HCT116 (cell line): ENCODE measurements around the gene SPIN1. TPM values are rescaled to one million over a fixed set of nuclear protein-coding genes. Genes with fewer than 3 reads are reported as not detected.
A peak's percentile ranks its signal among the peaks of the same experiment; 100 is the strongest.
"Not testable (repeated sequence)": the region's sequence is repeated elsewhere in the genome, so short reads cannot be mapped to it uniquely, and the experiment has no call there.

Experiments used
- ATAC-seq: fragments of 200-7000 bp; cut with Tn5 transposase; 2 replicates; pipeline ENCODE4 v1.9.1; 2020; ENCODE audit warnings: mild to moderate bottlenecking, moderate library complexity
- BruUV-seq: library from RNA; stranded (reverse); fragments of 400-500 nt; replicated peaks from 2 replicates; lab custom pipeline; 2021; lab: Mats Ljungman, UMichigan
- CTCF ChIA-PET: fragments of 300-600 bp; sonication (Branson Sonifier 250); formaldehyde crosslinking; loops from one replicate; lab custom pipeline; 2021; ENCODE audit warnings: antibody characterized with exemption; lab: Charles Lee
- POLR2A ChIA-PET: fragments of 300-600, 350-600 bp; sonication (Branson Sonifier 250); formaldehyde crosslinking; loops from one replicate; lab custom pipeline; 2021; ENCODE audit warnings: antibody characterized with exemption; lab: Charles Lee
- RAD21 ChIA-PET, 2 experiments: fragments of 300-600 bp; sonication (Branson Sonifier 250); formaldehyde crosslinking; loops; one replicate each; lab custom pipeline; 2023; ENCODE audit warnings: low total read pairs in 2 of 2; ENCODE audit not compliant: uncharacterized antibody in 2 of 2, unreplicated experiment in 2 of 2, low non-redundant PET in 1 of 2; lab: Charles Lee
- DNase-seq: peaks from one replicate; pipeline ENCODE4 v3.0.0-alpha.2; 2010; ENCODE audit warnings: low read depth, low spot score
- H2AFZ ChIP-seq: fragments of 200-600 bp; shearing (Covaris generic), sonication (generic); 2 replicates; pipeline ENCODE4 v1.6.1; 2017; ENCODE audit warnings: low read depth, mixed run types, mixed read lengths, antibody characterized with exemption, low read length; ENCODE audit not compliant: poor library complexity, severe bottlenecking
- H3K27ac ChIP-seq: 2 replicates; pipeline ENCODE4 v1.5.1; 2012; ENCODE audit warnings: low read depth, low read length
- H3K27me3 ChIP-seq: fragments of 200-600 bp; sonication (generic); 2 replicates; pipeline ENCODE4 v1.6.1; 2016; ENCODE audit warnings: mixed run types, low read length, mixed read lengths; ENCODE audit not compliant: insufficient read depth
- H3K36me3 ChIP-seq, 2 experiments: fragments of 200-500 bp in 1 of 2; fragments of 200-600 bp in 1 of 2; sonication (Bioruptor generic) in 1 of 2; sonication (generic) in 1 of 2; 2 replicates each; pipeline versions ENCODE4 v1.5.1 to v1.6.1; 2014 to 2016; ENCODE audit warnings: low read length in 2 of 2, inconsistent platforms in 1 of 2, mixed read lengths in 1 of 2, mixed run types in 1 of 2; ENCODE audit not compliant: insufficient read depth in 2 of 2, control insufficient read depth in 1 of 2
- H3K4me1 ChIP-seq, 2 experiments: fragments of 200-600 bp in 1 of 2; sonication (generic) in 1 of 2; 2 replicates each; pipeline versions ENCODE4 v1.5.1 to v1.6.1; 2012 to 2017; ENCODE audit warnings: low read length in 2 of 2, inconsistent platforms in 1 of 2, mild to moderate bottlenecking in 1 of 2, mixed read lengths in 1 of 2, mixed run types in 1 of 2, moderate library complexity in 1 of 2; ENCODE audit not compliant: insufficient read depth in 2 of 2, control insufficient read depth in 1 of 2
- H3K4me2 ChIP-seq: fragments of 200-600 bp; sonication (generic); 2 replicates; pipeline ENCODE4 v1.6.1; 2017; ENCODE audit warnings: mixed run types, low read length, mixed read lengths
- H3K4me3 ChIP-seq, 2 experiments: fragments of 200-600 bp in 1 of 2; sonication (generic) in 1 of 2; replicated peaks in 1 of 2; 2 replicates each; pipeline ENCODE4 v1.5.1; 2011 to 2016; ENCODE audit warnings: low read length in 2 of 2, control low read depth in 1 of 2, low read depth in 1 of 2, mild to moderate bottlenecking in 1 of 2, mixed read lengths in 1 of 2, mixed run types in 1 of 2
- H3K79me2 ChIP-seq: fragments of 200-600 bp; sonication (generic); 2 replicates; pipeline ENCODE4 v1.6.1; 2017; ENCODE audit warnings: mild to moderate bottlenecking, mixed run types, low read length, moderate library complexity, mixed read lengths; ENCODE audit not compliant: insufficient read depth
- H3K9ac ChIP-seq: fragments of 200-600 bp; sonication (generic); 2 replicates; pipeline ENCODE4 v1.6.1; 2016; ENCODE audit warnings: low read length, mixed read lengths
- H3K9me2 ChIP-seq: fragments of 200-600 bp; sonication (generic), shearing (Covaris generic); 2 replicates; pipeline ENCODE4 v1.6.1; 2017; ENCODE audit warnings: mixed run types, mild to moderate bottlenecking, moderate library complexity; ENCODE audit not compliant: insufficient read depth
- H3K9me3 ChIP-seq, 2 experiments: fragments of 200-500 bp in 1 of 2; fragments of 200-600 bp in 1 of 2; sonication (Bioruptor generic) in 1 of 2; sonication (generic) in 1 of 2; 2 replicates each; pipeline ENCODE4 v1.6.1; 2014 to 2017; ENCODE audit warnings: low read length in 2 of 2, mixed read lengths in 2 of 2, inconsistent platforms in 1 of 2, low read depth in 1 of 2, mild to moderate bottlenecking in 1 of 2, mixed run types in 1 of 2, moderate library complexity in 1 of 2; ENCODE audit not compliant: control insufficient read depth in 1 of 2, insufficient read depth in 1 of 2
- H4K20me1 ChIP-seq: fragments of 200-600 bp; sonication (generic), shearing (Covaris generic); 2 replicates; pipeline ENCODE4 v1.6.1; 2017; ENCODE audit warnings: mixed run types, mild to moderate bottlenecking, moderate library complexity; ENCODE audit not compliant: insufficient read depth
- CBX3 ChIP-seq: IDR thresholded peaks from 2 replicates; pipeline ENCODE4 v1.6.1; 2012; ENCODE audit warnings: low read depth
- CEBPB ChIP-seq: IDR thresholded peaks from 2 replicates; pipeline ENCODE4 v1.6.1; 2012; ENCODE audit warnings: low read depth
- CTCF ChIP-seq, 3 experiments: fragments of 200-600 bp in 1 of 3; sonication (generic) in 1 of 3; IDR thresholded peaks in 2 of 3; conservative IDR thresholded peaks in 1 of 3; 2 replicates each; pipeline ENCODE4 v1.5.1; 2012 to 2017; ENCODE audit warnings: low read depth in 2 of 3, low read length in 2 of 3, antibody characterized with exemption in 1 of 3, borderline replicate concordance in 1 of 3, control low read depth in 1 of 3, mild to moderate bottlenecking in 1 of 3, mixed read lengths in 1 of 3, mixed run types in 1 of 3, moderate library complexity in 1 of 3; ENCODE audit not compliant: insufficient read depth in 1 of 3
- EGR1 ChIP-seq: IDR thresholded peaks from 2 replicates; pipeline ENCODE4 v1.6.1; 2012; ENCODE audit warnings: low read depth
- ELF1 ChIP-seq: IDR thresholded peaks from 2 replicates; pipeline ENCODE4 v1.6.1; 2012; ENCODE audit warnings: low read depth, borderline replicate concordance
- EZH2 ChIP-seq: fragments of 200-600 bp; sonication (generic); IDR thresholded peaks from 2 replicates; pipeline ENCODE4 v1.6.1; 2017; ENCODE audit warnings: antibody characterized with exemption, mixed run types
- FOSL1 ChIP-seq: IDR thresholded peaks from 2 replicates; pipeline ENCODE4 v1.6.1; 2012; ENCODE audit warnings: low read depth
- JUND ChIP-seq: IDR thresholded peaks from 2 replicates; pipeline ENCODE4 v1.6.1; 2012
- POLR2A ChIP-seq: IDR thresholded peaks from 2 replicates; pipeline ENCODE4 v1.7.0; 2011; ENCODE audit warnings: borderline replicate concordance; ENCODE audit not compliant: insufficient read depth, insufficient read length; ENCODE audit errors: extremely low read depth
- POLR2AphosphoS5 ChIP-seq: IDR thresholded peaks from 2 replicates; pipeline ENCODE4 v1.6.1; 2011; ENCODE audit warnings: mild to moderate bottlenecking, low read depth, low read length, moderate library complexity
- RAD21 ChIP-seq: IDR thresholded peaks from 2 replicates; pipeline ENCODE4 v1.6.1; 2012; ENCODE audit warnings: low read depth, mild to moderate bottlenecking
- SIN3A ChIP-seq: IDR thresholded peaks from 2 replicates; pipeline ENCODE4 v1.6.1; 2012; ENCODE audit warnings: low read depth
- SP1 ChIP-seq: IDR thresholded peaks from 2 replicates; pipeline ENCODE4 v1.6.1; 2012; ENCODE audit warnings: low read depth
- SRF ChIP-seq: IDR thresholded peaks from 2 replicates; pipeline ENCODE4 v1.6.1; 2012; ENCODE audit warnings: low read depth
- TCF7L2 ChIP-seq: IDR thresholded peaks from 2 replicates; pipeline ENCODE4 v1.7.0; 2011; ENCODE audit warnings: borderline replicate concordance, inconsistent platforms; ENCODE audit not compliant: insufficient read depth, insufficient read length; ENCODE audit errors: extremely low read depth
- YY1 ChIP-seq: IDR thresholded peaks from 2 replicates; pipeline ENCODE4 v1.6.1; 2011; ENCODE audit warnings: low read length, low read depth, moderate library complexity, mild to moderate bottlenecking; ENCODE audit not compliant: insufficient replicate concordance; ENCODE audit errors: extremely low read depth
- ZFX ChIP-seq: fragments of 450-650 bp; IDR thresholded peaks from 2 replicates; pipeline ENCODE4 v1.6.1; 2017
- ZNF274 ChIP-seq: fragments of 200-500 bp; sonication (Bioruptor generic); IDR thresholded peaks from 2 replicates; pipeline ENCODE4 v1.6.1; 2014; ENCODE audit warnings: mild to moderate bottlenecking, low read depth, low read length, inconsistent platforms
- intact Hi-C: fragments of 100-400 bp; cut with micrococcal nuclease; formaldehyde crosslinking; loops from 2 replicates; pipeline ENCODE4 v1.10.0; 2022
- total RNA-seq: library from RNA; stranded (reverse); gene quantifications from one replicate; pipeline ENCODE4 v1.2.1, GENCODE V29; 2021; ENCODE audit not compliant: unreplicated experiment
- TF ChIP-seq, protein P1 (sequence below): IDR thresholded peaks from 2 replicates; pipeline ENCODE4 v1.6.1; 2011; ENCODE audit warnings: mild to moderate bottlenecking, low read length, moderate library complexity; ENCODE audit not compliant: insufficient replicate concordance; ENCODE audit errors: extremely low read depth
- TF ChIP-seq, protein P2 (sequence below): IDR thresholded peaks from 2 replicates; pipeline ENCODE4 v1.6.1; 2012
- TF ChIP-seq, protein P3 (sequence below): IDR thresholded peaks from 2 replicates; pipeline ENCODE4 v1.6.1; 2012

The SPIN1 gene
- total RNA-seq, 1 experiment from 2014 or later: 74.0 TPM

- ATAC-seq (peak; percentile 92), DNase-seq (peak; percentile 59)
- H3K4me3 ChIP-seq: no peak overlapping the region
- peaks cover 7 to 16% of the 10 kb centered on the region in 2 experiments for H3K4me1 ChIP-seq
- H3K9me2 ChIP-seq: no peaks in the 10 kb centered on the region
- H3K9me3 ChIP-seq: no peaks in the 10 kb centered on the region
- H4K20me1 ChIP-seq: no peaks in the 10 kb centered on the region
- H3K79me2 ChIP-seq: no peaks in the 10 kb centered on the region
- peak; percentile 43; the same call in 1 of the 2 replicates for TF ChIP-seq SP1
- TF ChIP-seq, protein P1, sequence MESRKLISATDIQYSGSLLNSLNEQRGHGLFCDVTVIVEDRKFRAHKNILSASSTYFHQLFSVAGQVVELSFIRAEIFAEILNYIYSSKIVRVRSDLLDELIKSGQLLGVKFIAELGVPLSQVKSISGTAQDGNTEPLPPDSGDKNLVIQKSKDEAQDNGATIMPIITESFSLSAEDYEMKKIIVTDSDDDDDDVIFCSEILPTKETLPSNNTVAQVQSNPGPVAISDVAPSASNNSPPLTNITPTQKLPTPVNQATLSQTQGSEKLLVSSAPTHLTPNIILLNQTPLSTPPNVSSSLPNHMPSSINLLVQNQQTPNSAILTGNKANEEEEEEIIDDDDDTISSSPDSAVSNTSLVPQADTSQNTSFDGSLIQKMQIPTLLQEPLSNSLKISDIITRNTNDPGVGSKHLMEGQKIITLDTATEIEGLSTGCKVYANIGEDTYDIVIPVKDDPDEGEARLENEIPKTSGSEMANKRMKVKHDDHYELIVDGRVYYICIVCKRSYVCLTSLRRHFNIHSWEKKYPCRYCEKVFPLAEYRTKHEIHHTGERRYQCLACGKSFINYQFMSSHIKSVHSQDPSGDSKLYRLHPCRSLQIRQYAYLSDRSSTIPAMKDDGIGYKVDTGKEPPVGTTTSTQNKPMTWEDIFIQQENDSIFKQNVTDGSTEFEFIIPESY: no peak
- no peak for TF ChIP-seq POLR2A
- peak; percentile 64; the same call in 1 of the 2 replicates for TF ChIP-seq FOSL1
- TF ChIP-seq TCF7L2: no peak
- no peak for TF ChIP-seq SIN3A
- TF ChIP-seq, protein P2, sequence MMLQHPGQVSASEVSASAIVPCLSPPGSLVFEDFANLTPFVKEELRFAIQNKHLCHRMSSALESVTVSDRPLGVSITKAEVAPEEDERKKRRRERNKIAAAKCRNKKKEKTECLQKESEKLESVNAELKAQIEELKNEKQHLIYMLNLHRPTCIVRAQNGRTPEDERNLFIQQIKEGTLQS: no peak
- TF ChIP-seq EZH2: no peak
- peak; percentile 33; the same call in 1 of the 2 replicates for TF ChIP-seq POLR2AphosphoS5
- TF ChIP-seq JUND: peak; percentile 60
- TF ChIP-seq EGR1: no peak
- TF ChIP-seq YY1: no peak
- TF ChIP-seq CTCF (IDR thresholded peaks at IDR 0.05 in 2 of 3, conservative IDR thresholded peaks at IDR 0.05 in 1 of 3; ENCODE audit: borderline replicate concordance in 1 of 3, insufficient read depth in 1 of 3, low read depth in 2 of 3, low read length in 2 of 3): no peak
- TF ChIP-seq RAD21: no peak
- TF ChIP-seq ZFX: no peak
- TF ChIP-seq ELF1: no peak
- no peak for TF ChIP-seq ZNF274
- no peak for TF ChIP-seq CEBPB
- peak; percentile 58; the same call in 1 of the 2 replicates for TF ChIP-seq CBX3
- TF ChIP-seq, protein P3, sequence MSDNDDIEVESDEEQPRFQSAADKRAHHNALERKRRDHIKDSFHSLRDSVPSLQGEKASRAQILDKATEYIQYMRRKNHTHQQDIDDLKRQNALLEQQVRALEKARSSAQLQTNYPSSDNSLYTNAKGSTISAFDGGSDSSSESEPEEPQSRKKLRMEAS: peak; percentile 52; the same call in 1 of the 2 replicates
- no peak for TF ChIP-seq SRF
- H3K27me3 ChIP-seq: no peaks in the 10 kb centered on the region
- no TSS peak for BruUV-seq
- 0 out of 2 replicates have a peak overlapping the region, but pooled peaks have one; percentile 8 for H3K9ac ChIP-seq
- intact Hi-C loops: no loop called here
- POLR2A ChIA-PET: no interaction called here
- H2AFZ ChIP-seq: peak overlapping the region; percentile 83
- CTCF ChIA-PET: no interaction called here
- peak overlapping the region; percentile 60 for H3K4me2 ChIP-seq
- RAD21 ChIA-PET: no interaction called here
- H3K27ac ChIP-seq: peak overlapping the region; percentile 37; the same call in 1 of the 2 replicates
- no peaks in the 10 kb centered on the region for H3K36me3 ChIP-seq
Observed at GRCh38 chr9:88355166-88355565, 33.1 kb upstream of the SPIN1 start.

DNA sequence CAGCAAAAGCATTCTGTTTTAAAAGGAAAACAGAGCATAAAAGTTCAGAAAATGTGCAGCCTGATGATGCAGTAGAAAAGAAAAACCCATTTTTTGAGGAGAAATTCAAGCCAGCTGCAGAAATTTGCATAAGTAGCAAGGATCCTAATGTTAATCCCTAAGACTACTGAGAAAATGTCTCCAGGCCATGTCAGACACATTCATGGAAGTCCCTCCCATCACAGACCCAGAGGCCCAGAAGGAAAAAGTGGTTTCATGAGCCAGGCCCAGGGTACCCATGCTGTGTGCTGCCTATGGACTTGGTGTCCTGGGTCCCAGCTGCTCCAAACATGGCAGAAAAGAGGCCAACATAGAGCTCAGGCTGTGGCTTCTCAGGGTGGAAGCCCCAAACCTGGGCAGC lies 31.0 kb upstream of the SPIN1 start:
- CTCF ChIA-PET, H3K4me2 ChIP-seq, intact Hi-C loops, H3K4me3 ChIP-seq, H3K9me3 ChIP-seq, H3K79me2 ChIP-seq, BruUV-seq, H3K36me3 ChIP-seq, H3K9me2 ChIP-seq, ATAC-seq, H3K27me3 ChIP-seq, H3K27ac ChIP-seq, H4K20me1 ChIP-seq, DNase-seq, H2AFZ ChIP-seq, POLR2A ChIA-PET, H3K9ac ChIP-seq, RAD21 ChIA-PET: not testable (repeated sequence)
- peaks cover 7 to 20% of the 10 kb centered on the region in 2 experiments for H3K4me1 ChIP-seq
